SH-SY5Y (cell line): Measurements from ENCODE around the gene CAPN5.

Source experiments
- GATA2 ChIP-seq: IDR thresholded peaks from 2 replicates; pipeline ENCODE4 v1.6.1; 2011; ENCODE audit warnings: mild to moderate bottlenecking, low read depth, low read length
- GATA3 ChIP-seq: IDR thresholded peaks from 2 replicates; pipeline ENCODE4 v1.6.1; 2011; ENCODE audit warnings: low read depth, mild to moderate bottlenecking, low read length, moderate library complexity

DNA sequence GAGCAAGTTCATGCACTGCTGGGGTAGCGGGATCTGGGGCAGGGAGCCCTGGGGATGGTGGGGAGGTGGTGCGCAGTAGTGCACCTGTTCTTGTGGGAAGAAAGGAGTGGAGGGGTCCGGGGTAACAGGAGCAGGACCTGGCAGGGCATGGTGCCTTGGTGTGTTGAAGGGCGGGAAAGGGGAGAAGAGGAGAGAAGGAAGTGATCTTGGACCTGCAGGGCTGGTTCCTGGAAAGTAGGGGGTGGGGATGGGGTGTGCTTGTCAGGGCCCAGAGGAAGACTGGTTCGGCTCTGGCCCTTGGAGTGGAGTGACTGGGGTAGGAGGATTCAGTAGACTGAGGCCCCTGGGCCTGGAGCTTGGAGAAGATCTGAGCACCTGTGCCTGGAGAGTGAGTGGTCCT lies 10.9 kb upstream of the CAPN5 start:
- no peak for TF ChIP-seq GATA2
- TF ChIP-seq GATA3, result no peak
